ENCODE results near the gene ANKMY1.

DNA sequence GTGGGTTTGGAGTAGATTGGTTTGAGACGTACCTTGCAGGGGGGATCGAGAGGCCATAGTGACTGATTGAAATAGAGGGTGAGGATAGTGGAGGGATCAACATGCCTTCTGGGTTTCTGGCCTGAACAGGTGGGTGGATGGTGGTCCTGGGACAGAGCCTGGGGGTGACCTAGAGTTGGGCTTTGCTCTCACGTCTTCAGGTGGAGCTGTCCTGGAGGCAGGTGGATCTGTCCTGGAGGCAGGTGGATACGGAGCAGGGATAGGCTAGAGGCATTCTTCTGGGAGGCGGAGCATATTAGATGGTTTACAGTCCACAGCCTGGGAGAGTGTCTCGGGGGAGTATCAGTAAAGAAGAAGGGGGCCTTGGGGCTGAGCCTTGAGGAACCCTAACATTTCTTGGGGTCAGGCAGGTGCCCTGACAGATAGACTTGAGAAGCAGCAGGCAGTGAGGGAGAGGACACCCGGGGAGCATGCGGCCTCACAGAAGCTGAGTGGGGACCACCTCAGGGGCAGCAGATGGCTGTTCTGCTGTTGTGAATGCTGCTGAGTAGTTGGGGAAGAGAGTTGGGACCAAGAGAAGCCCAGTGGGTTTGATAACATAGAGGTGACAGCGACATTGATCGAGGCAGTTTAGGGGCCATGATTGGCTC is 30.3 kb upstream of the ANKMY1 start:
- no peak for TF ChIP-seq CTCF (conservative IDR thresholded peaks at IDR 0.05; ENCODE audit: low read length)
- TF ChIP-seq EZH2phosphoT487 (IDR thresholded peaks at IDR 0.05; ENCODE audit: borderline replicate concordance) = no peak
